ENCODE data around the gene CTRL.

The CTRL gene

DNA sequence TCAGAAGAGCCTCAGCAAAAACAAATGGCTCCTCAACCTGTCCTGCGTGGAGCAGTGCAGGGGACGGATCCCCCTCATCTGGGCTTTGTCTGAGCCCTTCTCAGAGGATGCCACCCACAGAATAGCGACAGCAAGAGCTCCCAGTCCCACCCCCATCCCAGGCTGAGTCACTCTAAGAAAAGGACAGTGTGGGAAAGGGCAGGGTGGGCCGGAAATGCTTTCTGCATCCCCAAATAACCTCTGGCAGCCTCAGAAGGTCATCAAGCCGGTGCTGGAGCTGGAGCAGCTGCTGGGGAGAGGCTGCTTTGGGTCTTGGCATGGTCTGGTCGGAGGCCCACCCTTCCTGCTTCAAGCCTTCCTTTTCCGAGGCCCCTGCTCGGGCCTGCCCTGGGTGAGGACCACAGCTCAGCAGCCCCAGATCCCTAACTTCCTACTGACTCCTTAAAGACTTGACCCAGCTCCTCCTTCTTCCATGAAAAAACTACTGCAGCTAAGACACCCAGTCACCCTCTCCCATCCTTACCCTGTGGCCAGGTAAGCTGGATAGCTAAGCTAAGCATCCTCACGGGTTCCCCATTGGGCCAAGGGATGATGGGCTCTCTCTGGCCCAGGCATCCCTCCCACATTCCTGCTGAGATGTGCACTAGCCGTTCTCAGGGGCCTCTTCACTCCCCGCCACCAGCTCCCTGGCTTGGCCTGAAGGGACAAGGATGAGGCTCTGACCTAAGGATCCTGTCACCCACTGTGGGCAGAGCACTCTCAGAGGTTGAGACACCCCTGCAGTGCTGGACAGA, 28.1 kb upstream of the CTRL start:
- Histone ChIP-seq H3K4me1 (ENCODE audit: control insufficient read depth, insufficient read depth, low read length) (peaks cover 56% of the 10 kb centered on the region), H3K4me3 (ENCODE audit: low read length) (peak overlapping the region; percentile 63), H3K36me3 (ENCODE audit: control insufficient read depth, insufficient read depth, low read length, severe bottlenecking) (peaks cover 65% of the 10 kb centered on the region), H3K9ac (ENCODE audit: low read length) (peak overlapping the region; percentile 81), H3K27me3 (replicated peaks; ENCODE audit: control insufficient read depth, insufficient read depth, low read length) (no peaks in the 10 kb centered on the region), H3K9me3 (ENCODE audit: control insufficient read depth, low read length) (no peaks in the 10 kb centered on the region)
- peak; percentile 66 for DNase-seq (ENCODE audit: low read depth)

DNA sequence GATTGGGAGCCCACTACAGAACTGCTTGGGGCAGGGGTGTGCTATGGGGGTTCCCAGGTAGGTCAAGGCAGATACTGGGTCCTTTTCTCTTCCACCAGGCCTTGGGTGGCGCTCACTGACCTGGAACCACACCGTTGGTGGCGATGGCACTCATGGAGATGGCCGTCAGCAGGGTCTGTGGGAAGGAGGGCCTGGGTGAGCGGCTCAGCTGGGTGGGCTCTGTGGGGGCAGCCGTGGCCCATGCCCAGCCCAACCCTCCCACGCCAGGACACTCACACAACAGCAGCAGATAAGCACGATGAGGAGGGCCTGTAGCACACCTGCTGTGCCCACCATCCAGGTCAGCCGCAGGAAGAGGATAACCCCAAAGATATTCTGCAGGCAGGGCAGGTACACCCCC, 26.0 kb upstream of the CTRL start:
- Histone ChIP-seq H3K27me3 (replicated peaks; ENCODE audit: control insufficient read depth, insufficient read depth, low read length) (no peaks in the 10 kb centered on the region), H3K9ac (ENCODE audit: low read length) (no peak overlapping the region), H3K36me3 (ENCODE audit: control insufficient read depth, insufficient read depth, low read length, severe bottlenecking) (peaks cover 77% of the 10 kb centered on the region), H3K9me3 (ENCODE audit: control insufficient read depth, low read length) (no peaks in the 10 kb centered on the region), H3K4me1 (ENCODE audit: control insufficient read depth, insufficient read depth, low read length) (peaks cover 43% of the 10 kb centered on the region), H3K4me3 (ENCODE audit: low read length) (no peak overlapping the region)
- no peak for DNase-seq (ENCODE audit: low read depth)

DNA sequence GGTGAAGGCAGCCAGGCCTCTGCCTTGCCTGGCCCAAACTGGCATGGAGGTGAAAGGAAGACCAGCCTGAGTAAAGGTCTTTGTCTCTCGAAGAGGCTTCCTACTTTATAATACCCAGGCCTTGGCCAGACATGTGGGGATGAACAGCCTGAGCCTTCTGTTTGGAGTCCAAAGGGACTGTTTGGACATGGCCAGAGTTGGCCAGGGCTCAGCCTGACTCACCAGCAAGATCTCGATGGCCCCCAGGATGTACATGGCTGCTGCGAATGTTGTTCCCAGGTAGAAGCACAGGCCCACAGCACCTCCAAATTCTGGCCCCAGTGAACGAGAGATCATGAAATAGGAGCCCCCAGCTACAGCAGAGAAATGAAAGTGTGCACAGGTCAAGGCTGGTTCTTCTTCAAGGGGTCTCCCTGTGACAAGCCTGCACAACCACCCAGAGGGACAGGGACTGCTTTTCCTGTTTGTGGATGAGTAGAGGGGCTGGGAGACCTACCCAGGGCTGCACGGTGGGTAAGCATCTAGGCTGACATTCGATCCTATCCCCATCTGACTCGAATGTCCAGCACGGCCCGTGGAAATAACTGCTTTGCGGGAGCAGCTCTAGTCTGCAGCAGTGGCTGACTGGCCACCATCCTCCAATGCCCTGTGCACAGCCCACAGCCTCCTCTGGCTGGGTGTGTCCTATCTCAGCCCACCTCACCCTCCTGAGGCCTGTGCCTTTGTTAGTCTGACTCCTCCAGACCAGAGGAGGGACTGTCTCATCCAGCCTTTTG, 22.9 kb upstream of the CTRL start:
- Histone ChIP-seq H3K9ac (ENCODE audit: low read length) (peak overlapping the region; percentile 24), H3K36me3 (ENCODE audit: control insufficient read depth, insufficient read depth, low read length, severe bottlenecking) (peaks cover 78% of the 10 kb centered on the region), H3K27me3 (replicated peaks; ENCODE audit: control insufficient read depth, insufficient read depth, low read length) (no peaks in the 10 kb centered on the region), H3K4me1 (ENCODE audit: control insufficient read depth, insufficient read depth, low read length) (peaks cover 36% of the 10 kb centered on the region), H3K9me3 (ENCODE audit: control insufficient read depth, low read length) (no peaks in the 10 kb centered on the region), H3K4me3 (ENCODE audit: low read length) (no peak overlapping the region)
- no peak for DNase-seq (ENCODE audit: low read depth)

DNA sequence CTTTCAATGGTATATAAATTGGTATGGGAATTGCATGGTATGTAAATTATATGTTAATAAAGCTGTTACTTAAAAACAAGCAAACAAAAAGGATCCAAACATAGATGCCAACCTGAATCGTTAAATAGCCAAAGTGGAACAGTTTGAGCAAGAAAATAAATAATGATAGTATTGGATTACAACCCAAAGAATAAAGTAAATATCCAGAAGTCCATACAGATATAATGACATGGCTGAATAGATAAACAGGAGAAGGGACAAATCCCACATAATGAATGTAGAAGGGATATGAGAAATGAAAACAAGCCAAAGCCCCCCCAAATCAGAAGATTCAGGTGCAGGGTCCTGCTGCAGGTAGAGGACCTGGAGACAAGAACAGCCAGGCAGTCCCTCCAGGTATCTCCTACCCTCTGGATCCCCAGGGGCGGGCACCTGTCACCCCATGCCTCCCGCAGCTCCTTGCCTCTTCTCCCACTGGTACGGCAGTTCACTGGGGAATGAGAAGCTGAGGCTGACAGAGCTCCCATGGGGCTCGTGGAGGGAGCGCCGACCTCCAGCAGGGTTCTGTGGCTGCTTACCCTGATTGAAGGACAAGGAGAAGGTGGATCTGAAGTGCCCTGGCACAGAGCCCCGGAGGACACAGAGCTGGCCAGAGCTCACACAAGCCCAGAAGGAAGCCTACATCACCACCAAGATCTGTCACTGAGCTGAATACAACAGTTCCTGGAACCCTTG, 22.1 kb upstream of the CTRL start:
- no peaks in the 10 kb centered on the region for H3K27me3 ChIP-seq (replicated peaks; ENCODE audit: control insufficient read depth, insufficient read depth, low read length)
- no peaks in the 10 kb centered on the region for H3K9me3 ChIP-seq (ENCODE audit: control insufficient read depth, low read length)
- no peak overlapping the region for H3K4me3 ChIP-seq (ENCODE audit: low read length)
- H3K9ac ChIP-seq (ENCODE audit: low read length) = no peak overlapping the region
- peaks cover 79% of the 10 kb centered on the region for H3K36me3 ChIP-seq (ENCODE audit: control insufficient read depth, insufficient read depth, low read length, severe bottlenecking)
- peaks cover 28% of the 10 kb centered on the region for H3K4me1 ChIP-seq (ENCODE audit: control insufficient read depth, insufficient read depth, low read length)
- no peak for DNase-seq (ENCODE audit: low read depth)

DNA sequence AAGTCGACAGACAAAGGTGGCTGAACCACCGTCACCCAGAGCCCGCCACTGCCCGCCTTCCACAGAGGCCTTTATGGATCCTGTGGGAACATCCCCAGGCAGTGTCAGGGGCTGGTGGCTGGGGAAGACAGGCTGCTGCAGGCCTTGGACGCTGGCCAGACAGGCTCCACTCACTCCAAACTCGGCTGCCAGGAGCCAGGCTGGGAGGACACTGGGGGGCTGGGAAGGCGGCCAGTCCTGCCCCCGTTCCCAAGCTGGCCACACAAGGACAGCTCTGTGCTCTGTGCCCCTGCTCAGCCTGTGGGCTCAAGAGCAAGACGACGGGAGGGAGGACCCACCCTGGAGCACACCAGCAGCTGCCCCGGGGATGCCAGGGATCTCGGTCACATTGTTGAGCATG, 19.8 kb upstream of the CTRL start:
- DNase-seq (ENCODE audit: low read depth) = no peak
- H3K4me3 ChIP-seq (ENCODE audit: low read length) = no peak overlapping the region
- H3K9me3 ChIP-seq (ENCODE audit: control insufficient read depth, low read length) = no peaks in the 10 kb centered on the region
- H3K4me1 ChIP-seq (ENCODE audit: control insufficient read depth, insufficient read depth, low read length) = peaks cover 21% of the 10 kb centered on the region
- peaks cover 87% of the 10 kb centered on the region for H3K36me3 ChIP-seq (ENCODE audit: control insufficient read depth, insufficient read depth, low read length, severe bottlenecking)
- H3K9ac ChIP-seq (ENCODE audit: low read length) = peak overlapping the region; percentile 22
- no peaks in the 10 kb centered on the region for H3K27me3 ChIP-seq (replicated peaks; ENCODE audit: control insufficient read depth, insufficient read depth, low read length)

DNA sequence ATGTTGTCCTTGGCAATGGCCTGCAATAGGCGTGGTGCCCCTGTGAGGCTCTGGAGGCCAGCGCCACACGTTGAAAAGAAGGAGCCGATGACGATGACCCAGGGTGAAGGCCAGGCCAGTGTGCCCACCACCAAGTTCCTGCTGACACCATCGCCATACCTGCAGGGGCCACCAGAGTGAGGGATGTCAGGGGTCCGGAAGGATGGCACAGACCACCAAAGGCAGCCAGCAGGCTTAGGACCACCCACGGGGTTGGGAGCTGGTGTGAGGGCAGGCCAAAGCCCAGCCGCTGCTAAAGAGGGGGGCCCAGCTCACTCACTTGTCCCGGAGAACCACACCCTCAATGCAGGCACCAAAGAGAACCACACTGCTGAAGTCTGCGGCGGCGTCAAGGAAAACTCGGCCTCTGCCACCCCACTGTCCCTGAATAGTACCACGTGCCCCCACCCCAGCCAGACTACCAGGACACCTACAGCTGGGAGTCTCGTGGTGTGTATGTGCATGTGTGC, 18.7 kb upstream of the CTRL start:
- peaks cover 24% of the 10 kb centered on the region for H3K4me1 ChIP-seq (ENCODE audit: control insufficient read depth, insufficient read depth, low read length)
- no peaks in the 10 kb centered on the region for H3K9me3 ChIP-seq (ENCODE audit: control insufficient read depth, low read length)
- H3K9ac ChIP-seq (ENCODE audit: low read length) = no peak overlapping the region
- DNase-seq (ENCODE audit: low read depth) = no peak
- peaks cover 93% of the 10 kb centered on the region for H3K36me3 ChIP-seq (ENCODE audit: control insufficient read depth, insufficient read depth, low read length, severe bottlenecking)
- H3K27me3 ChIP-seq (replicated peaks; ENCODE audit: control insufficient read depth, insufficient read depth, low read length) = no peaks in the 10 kb centered on the region
- H3K4me3 ChIP-seq (ENCODE audit: low read length) = no peak overlapping the region

DNA sequence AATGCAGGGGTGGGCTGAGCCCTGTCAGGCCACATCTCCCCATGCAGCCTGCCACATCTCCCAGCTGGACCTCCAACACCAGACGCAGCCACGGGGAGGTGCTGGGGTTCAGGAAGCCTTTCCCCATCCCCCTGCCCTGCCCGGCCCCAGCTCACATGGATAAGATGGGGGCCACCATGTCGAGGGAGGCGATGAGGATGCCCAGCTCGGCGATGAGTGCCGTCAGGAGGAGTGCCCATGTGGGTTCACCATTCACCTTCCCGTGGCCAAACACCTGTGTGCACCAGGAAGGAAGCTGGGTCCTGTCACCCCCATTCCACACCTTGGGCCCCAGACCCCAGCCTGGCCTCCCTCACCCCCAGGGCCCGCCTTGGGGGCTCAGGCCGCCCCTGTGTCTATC, 18.0 kb upstream of the CTRL start:
- no peaks in the 10 kb centered on the region for H3K9me3 ChIP-seq (ENCODE audit: control insufficient read depth, low read length)
- H3K9ac ChIP-seq (ENCODE audit: low read length) = no peak overlapping the region
- DNase-seq (ENCODE audit: low read depth) = no peak
- no peaks in the 10 kb centered on the region for H3K27me3 ChIP-seq (replicated peaks; ENCODE audit: control insufficient read depth, insufficient read depth, low read length)
- H3K4me3 ChIP-seq (ENCODE audit: low read length) = no peak overlapping the region
- H3K36me3 ChIP-seq (ENCODE audit: control insufficient read depth, insufficient read depth, low read length, severe bottlenecking) = peaks cover 93% of the 10 kb centered on the region
- H3K4me1 ChIP-seq (ENCODE audit: control insufficient read depth, insufficient read depth, low read length) = peaks cover 28% of the 10 kb centered on the region

DNA sequence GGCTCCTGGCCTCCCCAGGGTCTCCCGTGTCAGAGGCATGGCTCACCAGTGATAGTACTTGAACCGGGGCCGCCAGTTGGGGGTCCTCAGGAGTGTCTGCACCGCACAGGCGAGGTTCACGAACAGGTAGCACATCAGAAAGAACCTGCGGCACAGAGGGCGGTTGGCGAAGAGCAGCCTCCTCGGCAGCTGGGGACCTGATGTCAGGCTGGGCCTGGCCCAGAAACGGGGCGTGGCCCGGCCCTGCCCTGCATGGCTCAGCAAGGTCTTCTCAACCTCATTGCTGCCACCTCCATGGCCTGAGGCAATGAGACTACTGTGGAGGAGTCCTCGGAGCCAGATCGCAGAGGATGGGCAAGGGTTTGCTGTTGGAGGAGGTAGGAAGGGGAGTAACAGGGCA, 16.4 kb upstream of the CTRL start:
- no peak overlapping the region for H3K9ac ChIP-seq (ENCODE audit: low read length)
- H3K36me3 ChIP-seq (ENCODE audit: control insufficient read depth, insufficient read depth, low read length, severe bottlenecking) = peaks cover 85% of the 10 kb centered on the region
- peaks cover 36% of the 10 kb centered on the region for H3K4me1 ChIP-seq (ENCODE audit: control insufficient read depth, insufficient read depth, low read length)
- no peak overlapping the region for H3K4me3 ChIP-seq (ENCODE audit: low read length)
- no peaks in the 10 kb centered on the region for H3K9me3 ChIP-seq (ENCODE audit: control insufficient read depth, low read length)
- no peak for DNase-seq (ENCODE audit: low read depth)
- H3K27me3 ChIP-seq (replicated peaks; ENCODE audit: control insufficient read depth, insufficient read depth, low read length) = no peaks in the 10 kb centered on the region

DNA sequence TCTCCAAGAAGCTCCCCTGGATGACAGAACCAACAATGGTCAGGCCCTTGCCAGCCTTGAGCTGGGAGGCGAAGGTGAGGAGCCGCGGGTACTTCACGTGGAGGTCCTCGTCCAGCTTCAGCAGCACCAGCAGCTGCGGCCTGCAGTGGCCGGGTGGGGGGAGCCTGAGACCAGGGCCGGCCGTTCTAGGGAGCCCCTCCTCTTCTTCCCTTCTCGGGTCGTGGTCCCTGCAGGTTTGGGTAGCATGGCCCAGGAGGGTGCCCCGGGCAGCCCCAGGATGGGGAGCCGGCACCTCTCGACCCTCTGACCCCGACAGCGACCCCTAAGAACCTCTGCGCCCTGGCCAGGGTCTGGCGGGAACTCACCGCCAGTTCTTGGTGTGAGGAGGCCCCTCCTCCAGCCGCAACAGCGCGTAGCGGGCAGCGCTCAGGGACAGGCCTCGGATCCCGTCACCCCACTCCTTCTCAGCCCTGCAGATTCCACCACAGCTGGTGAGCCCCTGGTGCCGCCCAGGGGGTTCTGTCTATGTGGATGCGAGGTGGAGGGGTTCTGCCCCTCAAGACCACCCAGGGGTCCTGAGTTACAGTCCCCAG, 15.4 kb upstream of the CTRL start:
- H3K4me3 ChIP-seq (ENCODE audit: low read length) = no peak overlapping the region
- H3K36me3 ChIP-seq (ENCODE audit: control insufficient read depth, insufficient read depth, low read length, severe bottlenecking) = peaks cover 90% of the 10 kb centered on the region

DNA sequence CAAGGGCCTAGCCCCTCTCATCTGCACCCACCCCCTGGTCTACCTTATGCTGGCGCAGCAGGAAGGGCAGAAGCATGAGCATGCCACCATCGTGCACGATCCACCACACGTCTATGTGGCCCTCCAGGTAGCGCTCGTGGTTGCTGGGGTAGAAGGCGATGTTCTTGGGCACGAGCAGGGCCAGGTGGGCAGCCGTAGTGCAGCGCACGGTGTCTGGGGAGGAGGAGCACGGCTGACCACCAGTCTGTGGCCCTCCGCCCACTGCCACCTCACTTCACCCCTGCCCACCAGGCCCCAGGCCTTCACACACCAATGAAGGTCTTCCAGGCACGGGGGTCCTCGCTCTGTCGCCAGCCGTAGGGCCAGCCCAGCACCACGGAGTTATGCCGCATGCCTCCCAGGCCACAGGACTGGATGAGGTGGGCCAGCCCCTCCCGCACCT, 14.5 kb upstream of the CTRL start:
- Histone ChIP-seq H3K9me3 (ENCODE audit: control insufficient read depth, low read length) (no peaks in the 10 kb centered on the region), H3K27me3 (replicated peaks; ENCODE audit: control insufficient read depth, insufficient read depth, low read length) (no peaks in the 10 kb centered on the region), H3K9ac (ENCODE audit: low read length) (no peak overlapping the region), H3K36me3 (ENCODE audit: control insufficient read depth, insufficient read depth, low read length, severe bottlenecking) (peaks cover 90% of the 10 kb centered on the region), H3K4me3 (ENCODE audit: low read length) (no peak overlapping the region), H3K4me1 (ENCODE audit: control insufficient read depth, insufficient read depth, low read length) (peaks cover 25% of the 10 kb centered on the region)
- no peak for DNase-seq (ENCODE audit: low read depth)

More for the DNA sequence above, 15.4 kb upstream of the CTRL start:
- Histone ChIP-seq H3K27me3 (replicated peaks; ENCODE audit: control insufficient read depth, insufficient read depth, low read length) (no peaks in the 10 kb centered on the region), H3K4me1 (ENCODE audit: control insufficient read depth, insufficient read depth, low read length) (peaks cover 34% of the 10 kb centered on the region), H3K9me3 (ENCODE audit: control insufficient read depth, low read length) (no peaks in the 10 kb centered on the region), H3K9ac (ENCODE audit: low read length) (no peak overlapping the region)
- no peak for DNase-seq (ENCODE audit: low read depth)

Data from adipocyte (in vitro differentiated cells).